HepG2 (cell line): Measurements from ENCODE around the gene EARS2. TPM values are rescaled to one million over a fixed set of nuclear protein-coding genes. Genes with fewer than 3 reads are reported as not detected.
A peak's percentile ranks its signal among the peaks of the same experiment; 100 is the strongest.

ENCODE experiments used
- ATF1 ChIP-seq: IDR thresholded peaks from 2 replicates; pipeline ENCODE4 v1.6.1; 2016; ENCODE audit warnings: mild to moderate bottlenecking, control low read depth
- CENPT ChIP-seq: sonication (generic); formaldehyde crosslinking; IDR thresholded peaks from 2 replicates; pipeline ENCODE4 v1.8.0; 2022; ENCODE audit warnings: low read depth, mild to moderate bottlenecking, moderate library complexity, missing genetic modification reagents
- HDAC2 ChIP-seq: sonication (generic); formaldehyde crosslinking; IDR thresholded peaks from 2 replicates; pipeline ENCODE4 v1.4.0; 2020; ENCODE audit warnings: missing genetic modification reagents
- KDM1A ChIP-seq: IDR thresholded peaks from 2 replicates; pipeline ENCODE4 v1.6.1; 2016; ENCODE audit warnings: missing compliant biosample characterization
- MED13 ChIP-seq: sonication (generic); formaldehyde crosslinking; IDR thresholded peaks from 2 replicates; pipeline ENCODE4 v1.5.0; 2020; ENCODE audit warnings: missing genetic modification reagents
- MEIS2 ChIP-seq: sonication (generic); formaldehyde crosslinking; IDR thresholded peaks from 2 replicates; pipeline ENCODE4 v1.9.0; 2021; ENCODE audit warnings: mild to moderate bottlenecking, missing genetic modification reagents
- NFKB2 ChIP-seq: sonication (generic); formaldehyde crosslinking; IDR thresholded peaks from 2 replicates; pipeline ENCODE4 v1.4.0; 2020; ENCODE audit warnings: missing genetic modification reagents, borderline replicate concordance
- RARA ChIP-seq: IDR thresholded peaks from 2 replicates; pipeline ENCODE4 v1.6.1; 2016; ENCODE audit warnings: missing genetic modification reagents, missing compliant biosample characterization
- SCMH1 ChIP-seq: sonication (generic); formaldehyde crosslinking; IDR thresholded peaks from 2 replicates; pipeline ENCODE4 v1.9.0; 2021; ENCODE audit warnings: missing genetic modification reagents, mild to moderate bottlenecking, borderline replicate concordance
- TARDBP ChIP-seq: sonication (generic); formaldehyde crosslinking; IDR thresholded peaks from 2 replicates; pipeline ENCODE4 v1.8.0; 2022; ENCODE audit warnings: mild to moderate bottlenecking, missing genetic modification reagents
- TCF7L2 ChIP-seq: IDR thresholded peaks from 2 replicates; pipeline ENCODE4 v1.6.1; 2011; ENCODE audit warnings: mild to moderate bottlenecking, low read depth, low read length, moderate library complexity
- TSC22D2 ChIP-seq: sonication (generic); formaldehyde crosslinking; IDR thresholded peaks from 2 replicates; pipeline ENCODE4 v1.5.1; 2020; ENCODE audit warnings: missing genetic modification reagents, mild to moderate bottlenecking, borderline replicate concordance
- U2AF1 ChIP-seq: fragments of 200-400 bp; formaldehyde crosslinking; optimal IDR thresholded peaks from 2 replicates; pipeline ENCODE3; 2017; ENCODE audit warnings: mild to moderate bottlenecking, low read depth, low read length
- ZNF160 ChIP-seq: sonication (generic); formaldehyde crosslinking; IDR thresholded peaks from 2 replicates; pipeline ENCODE4 v1.8.0; 2022; ENCODE audit warnings: mild to moderate bottlenecking, inconsistent platforms, missing genetic modification reagents
- ZNF224 ChIP-seq: sonication (generic); formaldehyde crosslinking; IDR thresholded peaks from 2 replicates; pipeline ENCODE4 v1.5.0; 2020; ENCODE audit warnings: mild to moderate bottlenecking, missing genetic modification reagents
- ZNF343 ChIP-seq: sonication (generic); formaldehyde crosslinking; IDR thresholded peaks from 2 replicates; pipeline ENCODE4 v1.4.0; 2020; ENCODE audit warnings: mild to moderate bottlenecking, missing genetic modification reagents
- ZNF354B ChIP-seq: sonication (generic); formaldehyde crosslinking; IDR thresholded peaks from 2 replicates; pipeline ENCODE4 v1.8.0; 2022; ENCODE audit warnings: mild to moderate bottlenecking, missing genetic modification reagents
- ZNF674 ChIP-seq: sonication (generic); formaldehyde crosslinking; IDR thresholded peaks from 2 replicates; pipeline ENCODE4 v1.5.0; 2020; ENCODE audit warnings: low read depth, mild to moderate bottlenecking, missing genetic modification reagents
- polyA plus RNA-seq, 8 experiments: library from polyadenylated mRNA; depleted of rRNA in 3 of 8; stranded (reverse) in 7 of 8; unstranded in 1 of 8; fragments of >200 nt; fragmentation: Illumina TruSeq in 4 of 8; extraction: Trizol in 4 of 8; gene quantifications; 2 replicates each; pipeline versions ENCODE4 v1.2.1 to v1.2.3, GENCODE V29; 2011 to 2016; ENCODE audit warnings: low read depth in 4 of 8, missing spikeins in 1 of 8, mixed read lengths in 1 of 8; ENCODE audit not compliant: insufficient read depth in 1 of 8
- total RNA-seq, 5 experiments: library from RNA; depleted of rRNA; stranded (reverse); fragments of >200 nt; fragmentation: Illumina TruSeq; extraction: Trizol; gene quantifications; 2 replicates each; pipeline ENCODE4 v1.2.3, GENCODE V29; 2016; ENCODE audit warnings: low read depth in 1 of 5
- TF ChIP-seq, protein P1 (sequence below): sonication (generic); formaldehyde crosslinking; IDR thresholded peaks from 2 replicates; pipeline ENCODE4 v1.4.0; 2020; ENCODE audit warnings: missing genetic modification reagents
- TF ChIP-seq, protein P2 (sequence below): sonication (generic); formaldehyde crosslinking; IDR thresholded peaks from 2 replicates; pipeline ENCODE4 v1.9.0; 2021; ENCODE audit warnings: missing genetic modification reagents, mild to moderate bottlenecking, borderline replicate concordance
- TF ChIP-seq, protein P3 (sequence below): sonication (generic); formaldehyde crosslinking; IDR thresholded peaks from 2 replicates; pipeline ENCODE4 v1.4.0; 2020; ENCODE audit warnings: mild to moderate bottlenecking, missing genetic modification reagents, borderline replicate concordance
- TF ChIP-seq, protein P4 (sequence below): IDR thresholded peaks from 2 replicates; pipeline ENCODE4 v1.6.1; 2016; ENCODE audit warnings: control low read depth

Gene EARS2
- total and polyA plus RNA-seq, 2 of the 13 experiments (the other 11 are each of a cell fraction or from before 2014, with no cell fraction given) = 49.4 to 80.4 TPM

DNA sequence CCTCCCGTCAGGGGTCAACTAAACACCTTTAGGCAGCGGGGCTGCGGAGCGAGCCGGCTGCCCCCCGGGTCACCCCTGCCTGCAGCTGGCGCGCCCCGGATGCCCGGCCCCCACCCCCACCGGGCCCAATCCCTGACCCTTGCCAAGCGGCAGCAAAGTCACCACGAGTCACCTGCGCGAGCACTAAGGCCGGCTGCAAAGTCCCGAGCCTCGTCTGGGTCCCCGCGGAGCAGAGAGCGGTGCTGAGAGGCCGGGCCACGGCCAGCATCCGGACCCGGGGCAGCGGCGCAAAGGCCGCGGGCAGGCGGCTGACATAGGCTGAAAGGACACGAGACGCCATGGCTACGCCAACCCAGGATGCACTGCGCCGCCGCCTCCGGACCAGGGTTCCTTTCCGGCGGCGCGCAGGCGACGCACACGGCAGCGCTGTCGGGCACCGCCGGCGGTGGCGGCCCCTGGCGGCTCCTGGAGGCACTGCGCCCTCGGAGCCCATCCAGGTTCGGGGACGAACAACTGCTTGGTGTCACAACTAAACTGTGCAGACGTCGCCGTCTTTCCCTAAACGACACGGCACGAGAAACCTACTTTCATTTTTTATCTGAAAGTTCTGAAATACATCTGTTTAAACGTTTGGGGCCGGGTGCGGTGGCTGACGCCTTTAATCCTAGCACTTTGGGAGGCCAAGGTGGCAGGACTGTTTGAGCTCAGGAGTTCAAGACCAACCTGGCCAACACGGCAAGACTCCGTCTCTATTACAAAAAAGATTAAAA, 39.0 kb upstream of the EARS2 start, which contains the start of gene NDUFAB1 (continued):
- TF ChIP-seq, protein P1, sequence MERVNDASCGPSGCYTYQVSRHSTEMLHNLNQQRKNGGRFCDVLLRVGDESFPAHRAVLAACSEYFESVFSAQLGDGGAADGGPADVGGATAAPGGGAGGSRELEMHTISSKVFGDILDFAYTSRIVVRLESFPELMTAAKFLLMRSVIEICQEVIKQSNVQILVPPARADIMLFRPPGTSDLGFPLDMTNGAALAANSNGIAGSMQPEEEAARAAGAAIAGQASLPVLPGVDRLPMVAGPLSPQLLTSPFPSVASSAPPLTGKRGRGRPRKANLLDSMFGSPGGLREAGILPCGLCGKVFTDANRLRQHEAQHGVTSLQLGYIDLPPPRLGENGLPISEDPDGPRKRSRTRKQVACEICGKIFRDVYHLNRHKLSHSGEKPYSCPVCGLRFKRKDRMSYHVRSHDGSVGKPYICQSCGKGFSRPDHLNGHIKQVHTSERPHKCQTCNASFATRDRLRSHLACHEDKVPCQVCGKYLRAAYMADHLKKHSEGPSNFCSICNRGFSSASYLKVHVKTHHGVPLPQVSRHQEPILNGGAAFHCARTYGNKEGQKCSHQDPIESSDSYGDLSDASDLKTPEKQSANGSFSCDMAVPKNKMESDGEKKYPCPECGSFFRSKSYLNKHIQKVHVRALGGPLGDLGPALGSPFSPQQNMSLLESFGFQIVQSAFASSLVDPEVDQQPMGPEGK = peak; percentile 57; the same call in 1 of the 2 replicates
- TF ChIP-seq, protein P2, sequence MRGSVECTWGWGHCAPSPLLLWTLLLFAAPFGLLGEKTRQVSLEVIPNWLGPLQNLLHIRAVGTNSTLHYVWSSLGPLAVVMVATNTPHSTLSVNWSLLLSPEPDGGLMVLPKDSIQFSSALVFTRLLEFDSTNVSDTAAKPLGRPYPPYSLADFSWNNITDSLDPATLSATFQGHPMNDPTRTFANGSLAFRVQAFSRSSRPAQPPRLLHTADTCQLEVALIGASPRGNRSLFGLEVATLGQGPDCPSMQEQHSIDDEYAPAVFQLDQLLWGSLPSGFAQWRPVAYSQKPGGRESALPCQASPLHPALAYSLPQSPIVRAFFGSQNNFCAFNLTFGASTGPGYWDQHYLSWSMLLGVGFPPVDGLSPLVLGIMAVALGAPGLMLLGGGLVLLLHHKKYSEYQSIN (CRISPR knock-in tag) = no peak
- TF ChIP-seq, protein P3, sequence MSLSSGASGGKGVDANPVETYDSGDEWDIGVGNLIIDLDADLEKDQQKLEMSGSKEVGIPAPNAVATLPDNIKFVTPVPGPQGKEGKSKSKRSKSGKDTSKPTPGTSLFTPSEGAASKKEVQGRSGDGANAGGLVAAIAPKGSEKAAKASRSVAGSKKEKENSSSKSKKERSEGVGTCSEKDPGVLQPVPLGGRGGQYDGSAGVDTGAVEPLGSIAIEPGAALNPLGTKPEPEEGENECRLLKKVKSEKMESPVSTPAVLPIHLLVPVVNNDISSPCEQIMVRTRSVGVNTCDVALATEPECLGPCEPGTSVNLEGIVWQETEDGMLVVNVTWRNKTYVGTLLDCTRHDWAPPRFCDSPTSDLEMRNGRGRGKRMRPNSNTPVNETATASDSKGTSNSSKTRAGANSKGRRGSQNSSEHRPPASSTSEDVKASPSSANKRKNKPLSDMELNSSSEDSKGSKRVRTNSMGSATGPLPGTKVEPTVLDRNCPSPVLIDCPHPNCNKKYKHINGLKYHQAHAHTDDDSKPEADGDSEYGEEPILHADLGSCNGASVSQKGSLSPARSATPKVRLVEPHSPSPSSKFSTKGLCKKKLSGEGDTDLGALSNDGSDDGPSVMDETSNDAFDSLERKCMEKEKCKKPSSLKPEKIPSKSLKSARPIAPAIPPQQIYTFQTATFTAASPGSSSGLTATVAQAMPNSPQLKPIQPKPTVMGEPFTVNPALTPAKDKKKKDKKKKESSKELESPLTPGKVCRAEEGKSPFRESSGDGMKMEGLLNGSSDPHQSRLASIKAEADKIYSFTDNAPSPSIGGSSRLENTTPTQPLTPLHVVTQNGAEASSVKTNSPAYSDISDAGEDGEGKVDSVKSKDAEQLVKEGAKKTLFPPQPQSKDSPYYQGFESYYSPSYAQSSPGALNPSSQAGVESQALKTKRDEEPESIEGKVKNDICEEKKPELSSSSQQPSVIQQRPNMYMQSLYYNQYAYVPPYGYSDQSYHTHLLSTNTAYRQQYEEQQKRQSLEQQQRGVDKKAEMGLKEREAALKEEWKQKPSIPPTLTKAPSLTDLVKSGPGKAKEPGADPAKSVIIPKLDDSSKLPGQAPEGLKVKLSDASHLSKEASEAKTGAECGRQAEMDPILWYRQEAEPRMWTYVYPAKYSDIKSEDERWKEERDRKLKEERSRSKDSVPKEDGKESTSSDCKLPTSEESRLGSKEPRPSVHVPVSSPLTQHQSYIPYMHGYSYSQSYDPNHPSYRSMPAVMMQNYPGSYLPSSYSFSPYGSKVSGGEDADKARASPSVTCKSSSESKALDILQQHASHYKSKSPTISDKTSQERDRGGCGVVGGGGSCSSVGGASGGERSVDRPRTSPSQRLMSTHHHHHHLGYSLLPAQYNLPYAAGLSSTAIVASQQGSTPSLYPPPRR (CRISPR knock-in tag) = peak; percentile 25
- TF ChIP-seq CENPT = peak; percentile 83; the same call in 1 of the 2 replicates
- peak; percentile 95 for TF ChIP-seq NFKB2 (CRISPR knock-in tag)
- TF ChIP-seq ZNF343 (CRISPR knock-in tag) = peak; percentile 87
- TF ChIP-seq ZNF674 = peak; percentile 89; the same call in 1 of the 2 replicates
- TF ChIP-seq ZNF354B (CRISPR knock-in tag) = peak; percentile 42; the same call in 1 of the 2 replicates
- TF ChIP-seq TSC22D2 (CRISPR knock-in tag) = peak; percentile 87; the same call in 1 of the 2 replicates
- peak; percentile 97 for TF ChIP-seq ZNF224 (CRISPR knock-in tag)
- TF ChIP-seq KDM1A (CRISPR knock-in tag) = peak; percentile 56
- TF ChIP-seq ZNF160 (CRISPR knock-in tag) = peak; percentile 95
- no peak for TF ChIP-seq ATF1 (CRISPR knock-in tag)
- peak; percentile 95 for TF ChIP-seq MEIS2 (CRISPR knock-in tag)
- peak; percentile 95 for TF ChIP-seq MED13
- TF ChIP-seq RARA (CRISPR knock-in tag) = peak; percentile 67
- no peak for TF ChIP-seq SCMH1
- TF ChIP-seq TCF7L2 = no peak
- TF ChIP-seq HDAC2 (CRISPR knock-in tag) = peak; percentile 95
- TF ChIP-seq, protein P4, sequence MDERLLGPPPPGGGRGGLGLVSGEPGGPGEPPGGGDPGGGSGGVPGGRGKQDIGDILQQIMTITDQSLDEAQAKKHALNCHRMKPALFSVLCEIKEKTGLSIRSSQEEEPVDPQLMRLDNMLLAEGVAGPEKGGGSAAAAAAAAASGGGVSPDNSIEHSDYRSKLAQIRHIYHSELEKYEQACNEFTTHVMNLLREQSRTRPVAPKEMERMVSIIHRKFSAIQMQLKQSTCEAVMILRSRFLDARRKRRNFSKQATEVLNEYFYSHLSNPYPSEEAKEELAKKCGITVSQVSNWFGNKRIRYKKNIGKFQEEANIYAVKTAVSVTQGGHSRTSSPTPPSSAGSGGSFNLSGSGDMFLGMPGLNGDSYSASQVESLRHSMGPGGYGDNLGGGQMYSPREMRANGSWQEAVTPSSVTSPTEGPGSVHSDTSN (CRISPR knock-in tag) = no peak
- peak; percentile 89 for TF ChIP-seq U2AF1
- TF ChIP-seq TARDBP (CRISPR knock-in tag) = peak; percentile 98
